HCT116 (cell line): Measurements from ENCODE around the gene RTL3.

Experiments
- CTCF ChIP-seq, 3 experiments: fragments of 200-600 bp in 1 of 3; sonication (generic) in 1 of 3; IDR thresholded peaks in 2 of 3; conservative IDR thresholded peaks in 1 of 3; 2 replicates each; pipeline ENCODE4 v1.5.1; 2012 to 2017; ENCODE audit warnings: low read depth in 2 of 3, low read length in 2 of 3, antibody characterized with exemption in 1 of 3, borderline replicate concordance in 1 of 3, control low read depth in 1 of 3, mild to moderate bottlenecking in 1 of 3, mixed read lengths in 1 of 3, mixed run types in 1 of 3, moderate library complexity in 1 of 3; ENCODE audit not compliant: insufficient read depth in 1 of 3
- JUND ChIP-seq: IDR thresholded peaks from 2 replicates; pipeline ENCODE4 v1.6.1; 2012
- MAX ChIP-seq: IDR thresholded peaks from 2 replicates; pipeline ENCODE4 v1.6.1; 2012
- POLR2A ChIP-seq: IDR thresholded peaks from 2 replicates; pipeline ENCODE4 v1.7.0; 2011; ENCODE audit warnings: borderline replicate concordance; ENCODE audit not compliant: insufficient read depth, insufficient read length; ENCODE audit errors: extremely low read depth
- TCF7L2 ChIP-seq: IDR thresholded peaks from 2 replicates; pipeline ENCODE4 v1.7.0; 2011; ENCODE audit warnings: borderline replicate concordance, inconsistent platforms; ENCODE audit not compliant: insufficient read depth, insufficient read length; ENCODE audit errors: extremely low read depth
- TF ChIP-seq, protein P1 (sequence below): IDR thresholded peaks from 2 replicates; pipeline ENCODE4 v1.6.1; 2012
- TF ChIP-seq, protein P2 (sequence below): IDR thresholded peaks from 2 replicates; pipeline ENCODE4 v1.6.1; 2012; ENCODE audit warnings: low read depth

- TF ChIP-seq POLR2A (no peak), CTCF (IDR thresholded peaks at IDR 0.05 in 2 of 3, conservative IDR thresholded peaks at IDR 0.05 in 1 of 3; ENCODE audit: borderline replicate concordance in 1 of 3, insufficient read depth in 1 of 3, low read depth in 2 of 3, low read length in 2 of 3) (no peak), TCF7L2 (no peak), MAX (no peak), JUND (no peak)
- TF ChIP-seq, protein P1, sequence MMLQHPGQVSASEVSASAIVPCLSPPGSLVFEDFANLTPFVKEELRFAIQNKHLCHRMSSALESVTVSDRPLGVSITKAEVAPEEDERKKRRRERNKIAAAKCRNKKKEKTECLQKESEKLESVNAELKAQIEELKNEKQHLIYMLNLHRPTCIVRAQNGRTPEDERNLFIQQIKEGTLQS = no peak
- TF ChIP-seq, protein P2, sequence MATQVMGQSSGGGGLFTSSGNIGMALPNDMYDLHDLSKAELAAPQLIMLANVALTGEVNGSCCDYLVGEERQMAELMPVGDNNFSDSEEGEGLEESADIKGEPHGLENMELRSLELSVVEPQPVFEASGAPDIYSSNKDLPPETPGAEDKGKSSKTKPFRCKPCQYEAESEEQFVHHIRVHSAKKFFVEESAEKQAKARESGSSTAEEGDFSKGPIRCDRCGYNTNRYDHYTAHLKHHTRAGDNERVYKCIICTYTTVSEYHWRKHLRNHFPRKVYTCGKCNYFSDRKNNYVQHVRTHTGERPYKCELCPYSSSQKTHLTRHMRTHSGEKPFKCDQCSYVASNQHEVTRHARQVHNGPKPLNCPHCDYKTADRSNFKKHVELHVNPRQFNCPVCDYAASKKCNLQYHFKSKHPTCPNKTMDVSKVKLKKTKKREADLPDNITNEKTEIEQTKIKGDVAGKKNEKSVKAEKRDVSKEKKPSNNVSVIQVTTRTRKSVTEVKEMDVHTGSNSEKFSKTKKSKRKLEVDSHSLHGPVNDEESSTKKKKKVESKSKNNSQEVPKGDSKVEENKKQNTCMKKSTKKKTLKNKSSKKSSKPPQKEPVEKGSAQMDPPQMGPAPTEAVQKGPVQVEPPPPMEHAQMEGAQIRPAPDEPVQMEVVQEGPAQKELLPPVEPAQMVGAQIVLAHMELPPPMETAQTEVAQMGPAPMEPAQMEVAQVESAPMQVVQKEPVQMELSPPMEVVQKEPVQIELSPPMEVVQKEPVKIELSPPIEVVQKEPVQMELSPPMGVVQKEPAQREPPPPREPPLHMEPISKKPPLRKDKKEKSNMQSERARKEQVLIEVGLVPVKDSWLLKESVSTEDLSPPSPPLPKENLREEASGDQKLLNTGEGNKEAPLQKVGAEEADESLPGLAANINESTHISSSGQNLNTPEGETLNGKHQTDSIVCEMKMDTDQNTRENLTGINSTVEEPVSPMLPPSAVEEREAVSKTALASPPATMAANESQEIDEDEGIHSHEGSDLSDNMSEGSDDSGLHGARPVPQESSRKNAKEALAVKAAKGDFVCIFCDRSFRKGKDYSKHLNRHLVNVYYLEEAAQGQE = no peak
These were observed 827 bp upstream of the RTL3 start for GRCh38 chrX:78659955-78660354.
